ENCODE data around the gene LRRC8E.
"Not testable (repeated sequence)": the region's sequence is repeated elsewhere in the genome, so short reads cannot be mapped to it uniquely, and the experiment has no call there.

The LRRC8E gene

DNA sequence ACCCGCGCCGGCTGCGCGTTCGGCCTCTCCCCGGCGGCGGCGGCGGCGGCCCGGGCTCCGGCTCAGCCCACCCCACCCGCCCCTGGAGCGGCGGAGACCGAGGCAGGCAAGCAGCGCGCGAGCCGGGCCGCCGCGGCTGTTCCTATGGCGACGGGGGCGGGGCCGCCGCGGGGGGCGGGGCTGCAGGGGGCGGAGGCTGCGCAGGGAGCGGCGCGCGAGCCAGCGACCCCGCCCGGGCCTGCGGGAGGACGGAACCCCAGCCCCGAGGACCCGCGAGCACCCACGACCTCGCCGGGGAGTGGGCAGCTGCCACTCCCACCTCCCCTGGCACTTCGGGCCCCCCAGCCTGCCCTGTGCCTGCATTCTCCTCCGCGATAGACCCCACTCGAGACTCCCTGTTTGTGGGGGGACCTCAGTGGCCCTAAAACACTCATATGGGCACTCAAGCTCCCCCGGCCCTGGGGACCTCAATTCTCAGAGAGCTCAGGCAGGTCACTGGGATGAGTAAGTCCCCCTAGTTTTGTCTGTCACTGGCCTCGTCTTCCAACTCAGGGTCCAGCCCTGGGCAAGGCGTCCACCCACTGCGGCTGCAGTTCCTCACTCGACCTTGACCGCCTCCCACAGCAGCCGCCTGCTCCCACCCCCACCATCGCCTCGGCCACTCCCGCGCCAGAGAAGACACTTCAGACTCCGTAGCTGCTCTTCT lies 37.9 kb downstream of the LRRC8E start, which contains the start of gene CTXN1:
TSS of gene CTXN1 (minus strand) at position 115 of the 706 bp plus-strand sequence. CDS start 597 bp downstream, outside the sequence.
- no peak within 1 kb of the TSS for H3K27ac ChIP-seq (ENCODE audit: low read depth, low read length)

DNA sequence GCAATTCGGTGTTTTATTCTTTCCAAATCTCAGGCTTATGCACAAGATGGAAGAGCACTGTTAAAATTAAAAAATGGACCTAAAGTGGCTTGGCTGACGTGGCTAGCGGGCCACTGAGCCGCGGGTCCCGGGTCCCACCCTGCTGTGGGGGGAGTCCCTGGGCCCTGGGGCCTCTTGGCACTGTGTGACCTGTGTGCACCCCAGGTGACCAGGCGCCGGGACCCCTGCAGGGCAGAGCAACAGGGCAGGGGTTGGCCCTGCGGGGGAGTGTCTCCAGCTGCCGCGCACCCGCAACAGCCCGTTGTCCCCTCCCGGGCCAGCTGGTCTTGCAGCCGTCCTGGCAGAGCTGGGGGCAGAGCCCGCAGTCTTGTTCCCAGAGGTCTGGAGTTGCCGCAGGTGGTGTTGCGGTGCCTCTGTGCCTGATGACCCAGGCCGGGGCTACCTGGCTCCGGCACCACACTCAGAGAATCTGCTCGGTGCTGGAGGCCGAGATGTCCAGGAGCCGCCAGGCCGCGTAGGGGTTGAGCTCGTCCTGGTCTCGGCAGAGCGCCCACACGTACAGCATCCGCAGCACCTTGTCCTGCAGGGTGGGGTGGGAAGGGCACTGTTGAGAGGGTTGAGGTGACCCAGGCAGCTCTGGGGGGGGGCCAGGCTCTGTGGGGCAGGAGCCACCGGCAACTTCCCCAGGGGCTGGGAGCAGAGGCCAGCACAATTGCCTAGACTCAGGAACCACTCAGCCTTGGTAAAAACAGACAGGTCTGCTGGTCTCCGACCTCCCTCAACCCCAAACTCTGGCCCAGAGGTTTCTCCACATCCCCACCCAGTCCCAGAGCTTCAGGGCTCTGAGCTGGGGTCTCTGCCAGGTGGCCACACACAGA lies 38.7 kb downstream of the LRRC8E start:
- H3K4me1 ChIP-seq (ENCODE audit: control insufficient read depth in 1 of 2, insufficient read depth in 2 of 2, low read length in 2 of 2), result peaks cover 0 to 4% of the 10 kb centered on the region in 2 donors
- H3K9ac ChIP-seq (ENCODE audit: low read depth in 1 of 2, low read length in 2 of 2), result no peak overlapping the region
- no peak overlapping the region for H3K4me3 ChIP-seq (ENCODE audit: low read depth in 1 of 2, low read length in 2 of 2)

More for the DNA sequence above, 37.9 kb downstream of the LRRC8E start, which contains the start of gene CTXN1:
- Histone ChIP-seq H3K9ac (ENCODE audit: low read depth in 1 of 2, low read length in 2 of 2) (no peak within 1 kb of the TSS), H3K27me3 (ENCODE audit: control insufficient read depth in 1 of 2, insufficient read depth in 2 of 2, low read length in 2 of 2) (no peaks in the 10 kb centered on the region), H3K4me1 (ENCODE audit: control insufficient read depth in 1 of 2, insufficient read depth in 2 of 2, low read length in 2 of 2) (peaks cover 7 to 12% of the 10 kb centered on the region in 2 donors), H3K9me3 (ENCODE audit: control insufficient read depth in 1 of 2, low read length in 2 of 2) (no peaks in the 10 kb centered on the region), H3K36me3 (ENCODE audit: control insufficient read depth in 1 of 2, insufficient read depth in 2 of 2, low read length in 2 of 2) (peaks cover 11 to 22% of the 10 kb centered on the region in 2 donors), H3K4me3 (ENCODE audit: low read depth in 1 of 2, low read length in 2 of 2) (peak within 1 kb of the TSS; percentile 47 to 53)

DNA sequence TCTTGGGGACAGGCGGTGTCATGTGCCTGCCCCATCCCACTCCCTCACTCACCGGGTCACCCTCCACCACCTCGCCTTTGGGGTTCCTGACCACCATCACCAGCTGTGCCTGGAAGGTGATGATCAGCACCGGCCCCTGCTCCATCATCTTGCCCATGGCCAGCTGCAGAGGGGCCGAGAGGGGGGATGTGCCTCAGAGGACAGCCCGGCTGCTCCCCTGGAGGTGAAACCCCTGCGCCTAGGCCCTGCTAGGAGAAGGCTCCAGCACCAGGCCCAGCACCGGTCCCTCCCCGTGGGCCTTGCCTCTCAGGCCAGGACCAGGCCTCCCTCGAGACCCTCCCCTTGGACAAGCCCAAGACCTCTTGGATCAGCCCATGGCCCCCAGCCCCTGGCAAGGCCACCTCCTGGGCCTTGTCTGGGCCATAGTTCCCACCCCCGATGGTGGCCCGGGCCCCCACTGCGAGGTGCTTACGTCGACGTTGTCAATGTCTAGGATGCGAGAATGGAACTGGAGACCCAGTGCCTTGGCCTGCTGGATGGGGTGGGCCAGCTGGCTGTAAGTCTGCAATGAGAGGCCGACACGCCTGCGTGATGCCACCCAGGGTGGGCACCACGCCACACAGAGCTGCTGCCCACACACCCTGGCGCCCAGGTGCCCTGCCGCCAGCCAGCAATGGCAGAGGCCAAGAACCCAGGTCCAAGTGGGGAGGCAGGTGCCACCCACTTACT lies 39.5 kb downstream of the LRRC8E start:
- H3K36me3 ChIP-seq (ENCODE audit: control insufficient read depth in 1 of 2, insufficient read depth in 2 of 2, low read length in 2 of 2), result peaks cover 12 to 29% of the 10 kb centered on the region in 2 donors
- H3K9ac ChIP-seq (ENCODE audit: low read depth in 1 of 2, low read length in 2 of 2), result no peak overlapping the region

More for the DNA sequence above, 38.7 kb downstream of the LRRC8E start:
- Histone ChIP-seq H3K27ac (ENCODE audit: low read depth, low read length) (no peak overlapping the region), H3K9me3 (ENCODE audit: control insufficient read depth in 1 of 2, low read length in 2 of 2) (no peaks in the 10 kb centered on the region), H3K36me3 (ENCODE audit: control insufficient read depth in 1 of 2, insufficient read depth in 2 of 2, low read length in 2 of 2) (peaks cover 12 to 27% of the 10 kb centered on the region in 2 donors), H3K27me3 (ENCODE audit: control insufficient read depth in 1 of 2, insufficient read depth in 2 of 2, low read length in 2 of 2) (no peaks in the 10 kb centered on the region)

DNA sequence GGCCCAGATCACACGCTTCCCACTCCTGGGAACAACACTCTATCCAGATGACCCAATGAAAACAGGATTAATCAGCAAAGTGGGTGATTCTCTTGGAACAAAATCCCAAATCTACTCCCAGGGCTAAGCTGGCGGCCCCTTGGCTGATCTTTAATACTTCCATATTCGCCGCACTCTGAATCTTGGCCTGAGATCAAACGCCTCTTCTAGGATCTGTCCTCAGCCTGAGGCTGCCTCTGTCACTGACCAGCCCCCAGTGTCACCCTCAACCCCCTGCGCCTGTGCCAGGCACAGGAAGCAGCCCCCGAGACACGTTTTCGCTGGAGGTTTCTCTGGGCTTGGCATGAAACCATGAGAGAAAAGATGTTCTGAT lies 40.0 kb downstream of the LRRC8E start:
- Histone ChIP-seq H3K9ac (ENCODE audit: low read depth in 1 of 2, low read length in 2 of 2) (no peak overlapping the region), H3K27me3 (ENCODE audit: control insufficient read depth in 1 of 2, insufficient read depth in 2 of 2, low read length in 2 of 2) (no peaks in the 10 kb centered on the region), H3K27ac (ENCODE audit: low read depth, low read length) (peak overlapping the region; percentile 20), H3K36me3 (ENCODE audit: control insufficient read depth in 1 of 2, insufficient read depth in 2 of 2, low read length in 2 of 2) (peaks cover 13 to 34% of the 10 kb centered on the region in 2 donors), H3K4me1 (ENCODE audit: control insufficient read depth in 1 of 2, insufficient read depth in 2 of 2, low read length in 2 of 2) (no peaks in the 10 kb centered on the region), H3K9me3 (ENCODE audit: control insufficient read depth in 1 of 2, low read length in 2 of 2) (no peaks in the 10 kb centered on the region), H3K4me3 (ENCODE audit: low read depth in 1 of 2, low read length in 2 of 2) (no peak overlapping the region)

More for the DNA sequence above, 39.5 kb downstream of the LRRC8E start:
- Histone ChIP-seq H3K9me3 (ENCODE audit: control insufficient read depth in 1 of 2, low read length in 2 of 2) (no peaks in the 10 kb centered on the region), H3K4me3 (ENCODE audit: low read depth in 1 of 2, low read length in 2 of 2) (no peak overlapping the region), H3K27me3 (ENCODE audit: control insufficient read depth in 1 of 2, insufficient read depth in 2 of 2, low read length in 2 of 2) (no peaks in the 10 kb centered on the region), H3K4me1 (ENCODE audit: control insufficient read depth in 1 of 2, insufficient read depth in 2 of 2, low read length in 2 of 2) (no peaks in the 10 kb centered on the region), H3K27ac (ENCODE audit: low read depth, low read length) (no peak overlapping the region)

DNA sequence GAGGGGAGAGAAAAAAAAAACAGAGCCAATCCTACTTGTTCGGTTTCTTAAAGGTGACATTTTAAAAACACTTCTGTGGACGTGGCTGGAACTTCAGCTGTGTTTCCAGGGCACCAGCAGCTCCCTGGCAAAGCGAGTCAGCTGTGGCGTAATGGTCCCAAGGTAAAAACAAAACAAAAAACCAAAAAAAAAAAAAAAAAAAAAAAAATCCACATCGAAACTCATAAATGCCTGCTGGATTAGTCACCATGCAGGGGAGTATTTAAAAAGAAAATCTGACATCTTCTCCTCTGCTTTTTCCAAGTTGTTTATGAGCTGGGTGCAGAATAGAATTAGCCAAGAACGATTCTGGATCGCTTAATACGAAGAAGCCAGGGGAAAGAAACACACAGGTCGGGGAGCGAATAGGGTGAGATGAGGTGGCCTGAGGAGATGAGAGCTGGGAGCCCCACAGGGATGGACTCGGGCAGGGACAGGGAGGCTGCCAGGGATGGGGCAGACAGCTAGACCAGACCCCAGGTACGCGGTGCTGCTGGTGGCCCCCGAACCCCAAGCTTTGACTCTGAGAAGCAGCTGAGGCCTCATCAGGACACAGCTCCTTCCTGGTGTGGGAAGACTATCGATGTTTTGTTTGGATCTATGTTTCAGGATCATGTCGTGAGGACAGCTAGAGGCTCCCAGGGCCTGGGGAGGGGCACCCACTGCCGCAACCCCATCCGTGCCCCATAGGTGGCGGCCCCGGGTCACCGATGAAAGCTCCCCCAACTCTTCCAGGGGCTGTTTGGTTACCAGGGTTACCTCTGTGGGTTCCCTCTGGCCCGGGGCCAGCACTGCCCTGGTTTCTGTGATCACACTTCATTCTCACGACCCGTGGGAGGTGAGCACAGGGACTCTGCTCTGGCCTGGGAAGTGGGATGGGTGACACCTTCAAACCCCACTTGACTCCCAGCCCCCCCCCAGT lies 40.7 kb downstream of the LRRC8E start:
- Histone ChIP-seq H3K9me3 (ENCODE audit: control insufficient read depth in 1 of 2, low read length in 2 of 2) (no peaks in the 10 kb centered on the region), H3K4me1 (ENCODE audit: control insufficient read depth in 1 of 2, insufficient read depth in 2 of 2, low read length in 2 of 2) (no peaks in the 10 kb centered on the region), H3K36me3 (ENCODE audit: control insufficient read depth in 1 of 2, insufficient read depth in 2 of 2, low read length in 2 of 2) (peaks cover 16 to 41% of the 10 kb centered on the region in 2 donors), H3K9ac (ENCODE audit: low read depth in 1 of 2, low read length in 2 of 2) (no peak overlapping the region), H3K27me3 (ENCODE audit: control insufficient read depth in 1 of 2, insufficient read depth in 2 of 2, low read length in 2 of 2) (no peaks in the 10 kb centered on the region), H3K4me3 (ENCODE audit: low read depth in 1 of 2, low read length in 2 of 2) (no peak overlapping the region), H3K27ac (ENCODE audit: low read depth, low read length) (peak overlapping the region; percentile 10)

DNA sequence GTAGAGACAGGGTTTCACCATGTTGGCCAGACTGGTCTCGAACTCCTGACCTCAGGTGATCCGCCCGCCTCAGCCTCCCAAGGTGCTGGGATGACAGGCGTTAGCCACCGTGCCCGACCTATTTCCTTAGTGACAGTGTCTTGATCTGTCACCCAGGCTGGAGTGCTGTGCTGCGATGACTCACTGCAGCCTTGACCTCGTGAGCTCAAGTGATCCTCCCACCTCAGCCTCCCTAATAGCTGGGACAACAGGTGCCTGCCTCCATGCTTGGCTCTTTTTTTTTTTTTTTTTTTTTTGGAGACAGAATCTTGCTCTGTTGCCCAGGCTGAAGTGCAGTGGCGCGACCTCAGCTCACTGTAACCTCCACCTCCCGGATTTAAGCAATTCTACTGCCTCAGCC lies 41.7 kb downstream of the LRRC8E start:
- not testable (repeated sequence) for H3K4me3 ChIP-seq (ENCODE audit: low read depth in 1 of 2, low read length in 2 of 2); H3K27me3 ChIP-seq (ENCODE audit: control insufficient read depth in 1 of 2, insufficient read depth in 2 of 2, low read length in 2 of 2); H3K9me3 ChIP-seq (ENCODE audit: control insufficient read depth in 1 of 2, low read length in 2 of 2); H3K9ac ChIP-seq (ENCODE audit: low read depth in 1 of 2, low read length in 2 of 2); H3K4me1 ChIP-seq (ENCODE audit: control insufficient read depth in 1 of 2, insufficient read depth in 2 of 2, low read length in 2 of 2); H3K27ac ChIP-seq (ENCODE audit: low read depth, low read length)
- peaks cover 20 to 52% of the 10 kb centered on the region in 2 donors for H3K36me3 ChIP-seq (ENCODE audit: control insufficient read depth in 1 of 2, insufficient read depth in 2 of 2, low read length in 2 of 2)

DNA sequence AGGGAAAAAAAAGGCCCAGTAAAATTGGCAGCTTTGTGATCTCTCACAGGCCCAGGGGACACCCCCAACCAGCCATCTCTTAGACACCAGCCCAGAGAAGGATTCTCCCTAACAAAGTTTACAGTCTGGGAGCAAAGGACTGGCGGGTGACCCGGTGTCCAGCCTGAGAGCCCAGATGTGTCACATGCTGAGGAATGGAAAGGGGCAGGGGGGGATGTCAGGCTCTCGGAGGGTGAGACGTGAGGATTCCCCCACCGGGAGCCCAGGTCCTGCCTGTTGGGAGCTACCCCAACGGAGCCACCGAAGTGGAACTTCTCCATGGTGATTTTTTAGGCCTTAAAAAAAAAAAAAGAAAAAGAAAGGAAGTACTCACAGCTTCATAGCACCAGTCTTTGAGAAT lies 42.5 kb downstream of the LRRC8E start:
- no peaks in the 10 kb centered on the region for H3K9me3 ChIP-seq (ENCODE audit: control insufficient read depth in 1 of 2, low read length in 2 of 2)
- peaks cover 26 to 59% of the 10 kb centered on the region in 2 donors for H3K36me3 ChIP-seq (ENCODE audit: control insufficient read depth in 1 of 2, insufficient read depth in 2 of 2, low read length in 2 of 2)
- no peak overlapping the region for H3K27ac ChIP-seq (ENCODE audit: low read depth, low read length)
- no peaks in the 10 kb centered on the region for H3K27me3 ChIP-seq (ENCODE audit: control insufficient read depth in 1 of 2, insufficient read depth in 2 of 2, low read length in 2 of 2)
- H3K4me3 ChIP-seq (ENCODE audit: low read depth in 1 of 2, low read length in 2 of 2), result no peak overlapping the region
- H3K4me1 ChIP-seq (ENCODE audit: control insufficient read depth in 1 of 2, insufficient read depth in 2 of 2, low read length in 2 of 2), result no peaks in the 10 kb centered on the region
- no peak overlapping the region for H3K9ac ChIP-seq (ENCODE audit: low read depth in 1 of 2, low read length in 2 of 2)

DNA sequence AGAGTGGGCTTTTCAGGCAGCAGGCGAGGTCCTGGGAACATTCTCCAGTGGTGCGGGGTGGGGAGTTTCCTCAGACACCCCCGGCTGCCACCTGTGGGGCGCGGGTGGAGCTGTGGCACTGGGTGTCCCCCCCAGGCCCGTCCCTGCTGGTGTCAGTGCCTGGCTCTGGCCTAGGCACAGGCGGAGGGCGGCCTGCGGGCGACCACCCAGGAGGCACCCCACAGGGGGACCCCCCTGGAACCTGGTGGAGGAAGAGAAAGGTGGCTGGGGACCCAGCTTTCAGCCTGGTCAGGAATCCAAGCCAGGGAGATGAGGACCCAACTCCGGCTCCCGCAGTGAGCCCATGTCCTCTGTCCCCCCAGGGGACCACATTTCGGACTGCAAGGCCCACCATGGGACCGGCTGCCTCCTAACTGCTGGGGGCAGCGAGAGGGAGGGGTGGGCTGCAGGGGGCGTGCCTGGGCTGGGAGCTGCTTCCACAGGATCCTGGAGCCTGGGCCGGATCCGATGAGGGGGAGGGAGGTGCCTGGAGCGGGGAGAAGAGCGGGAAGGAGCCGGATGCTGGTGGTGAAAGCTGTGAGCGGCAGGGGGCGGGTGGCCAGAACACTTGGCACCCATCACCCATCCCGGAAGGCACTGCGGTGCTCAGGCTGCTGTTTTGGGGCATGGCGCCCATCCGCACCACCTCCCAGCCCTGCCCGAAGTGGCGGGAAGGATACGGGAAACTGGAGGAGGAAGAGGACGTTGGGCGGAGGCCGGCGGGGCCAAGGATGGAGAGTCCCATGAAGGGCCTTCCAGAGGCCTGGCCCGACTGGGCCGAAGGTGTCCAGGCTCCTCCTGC lies 43.1 kb downstream of the LRRC8E start:
- no peaks in the 10 kb centered on the region for H3K4me1 ChIP-seq (ENCODE audit: control insufficient read depth in 1 of 2, insufficient read depth in 2 of 2, low read length in 2 of 2)
- H3K27me3 ChIP-seq (ENCODE audit: control insufficient read depth in 1 of 2, insufficient read depth in 2 of 2, low read length in 2 of 2), result no peaks in the 10 kb centered on the region
- no peak overlapping the region for H3K27ac ChIP-seq (ENCODE audit: low read depth, low read length)
- H3K36me3 ChIP-seq (ENCODE audit: control insufficient read depth in 1 of 2, insufficient read depth in 2 of 2, low read length in 2 of 2), result peaks cover 27 to 66% of the 10 kb centered on the region in 2 donors
- no peak overlapping the region for H3K4me3 ChIP-seq (ENCODE audit: low read depth in 1 of 2, low read length in 2 of 2)
- no peaks in the 10 kb centered on the region for H3K9me3 ChIP-seq (ENCODE audit: control insufficient read depth in 1 of 2, low read length in 2 of 2)
- no peak overlapping the region for H3K9ac ChIP-seq (ENCODE audit: low read depth in 1 of 2, low read length in 2 of 2)

Data from duodenal mucosa (tissue), 2 donors.